B cell (primary cell): ENCODE results near the gene MRM2.

ENCODE experiments used
- CTCF ChIP-seq: fragments of 200-600 bp; IDR thresholded peaks from one replicate; pipeline ENCODE4 v1.8.0; 2022; ENCODE audit warnings: antibody characterized with exemption, mild to moderate bottlenecking
- EZH2 ChIP-seq: IDR thresholded peaks from 2 replicates; pipeline ENCODE4 v1.6.1; 2012; ENCODE audit warnings: borderline replicate concordance, low read depth, mild to moderate bottlenecking, moderate library complexity, low read length; ENCODE audit not compliant: insufficient read depth, poor library complexity, severe bottlenecking

GRCh38 chr7:2270495-2270894 is 28.5 kb upstream of the MRM2 start:
- TF ChIP-seq CTCF (no peak), EZH2 (no peak)
